ENCODE results near the gene PIM3.

Gene PIM3

DNA sequence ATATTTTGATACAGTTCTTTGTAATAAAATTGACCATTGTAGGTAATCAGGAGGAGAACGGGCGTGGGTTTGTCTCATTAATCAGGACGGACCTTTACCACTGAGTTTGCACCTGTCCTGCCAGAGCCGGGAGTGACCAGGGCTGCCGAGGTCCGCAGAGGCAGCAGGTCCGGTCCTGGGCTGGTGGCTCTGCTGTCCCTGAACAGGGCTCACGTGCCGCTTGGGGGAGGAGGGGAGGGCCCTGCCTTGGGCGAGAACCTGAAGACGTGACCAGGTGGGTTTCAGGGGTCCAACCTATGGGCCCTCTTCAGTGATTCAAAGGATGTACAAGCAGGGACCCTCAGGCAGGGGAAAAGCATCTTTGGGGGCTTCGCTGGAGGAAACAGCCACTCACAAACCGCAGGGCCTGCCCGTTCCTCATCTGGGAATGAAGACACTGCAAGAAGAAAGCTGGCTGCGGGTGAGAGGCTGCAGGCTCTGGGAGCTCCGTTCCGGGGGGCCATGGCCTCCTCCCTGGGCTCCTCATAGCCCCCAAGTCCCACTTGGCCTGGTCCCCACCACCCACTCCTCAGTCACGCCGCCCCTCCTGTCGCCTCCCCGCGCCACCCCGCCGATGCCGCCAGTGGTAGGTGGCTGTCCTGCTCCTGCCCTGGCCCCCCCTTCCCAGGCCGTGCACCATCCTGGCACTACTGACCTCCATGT lies 32.9 kb upstream of the PIM3 start:
- no peak for DNase-seq (ENCODE audit: low read depth in 2 of 2, low spot score in 1 of 2)

- no peak for DNase-seq (ENCODE audit: low read depth in 2 of 2, low spot score in 1 of 2)
These were observed 32.4 kb upstream of the PIM3 start for GRCh38 chr22:49928185-49928495.

DNA sequence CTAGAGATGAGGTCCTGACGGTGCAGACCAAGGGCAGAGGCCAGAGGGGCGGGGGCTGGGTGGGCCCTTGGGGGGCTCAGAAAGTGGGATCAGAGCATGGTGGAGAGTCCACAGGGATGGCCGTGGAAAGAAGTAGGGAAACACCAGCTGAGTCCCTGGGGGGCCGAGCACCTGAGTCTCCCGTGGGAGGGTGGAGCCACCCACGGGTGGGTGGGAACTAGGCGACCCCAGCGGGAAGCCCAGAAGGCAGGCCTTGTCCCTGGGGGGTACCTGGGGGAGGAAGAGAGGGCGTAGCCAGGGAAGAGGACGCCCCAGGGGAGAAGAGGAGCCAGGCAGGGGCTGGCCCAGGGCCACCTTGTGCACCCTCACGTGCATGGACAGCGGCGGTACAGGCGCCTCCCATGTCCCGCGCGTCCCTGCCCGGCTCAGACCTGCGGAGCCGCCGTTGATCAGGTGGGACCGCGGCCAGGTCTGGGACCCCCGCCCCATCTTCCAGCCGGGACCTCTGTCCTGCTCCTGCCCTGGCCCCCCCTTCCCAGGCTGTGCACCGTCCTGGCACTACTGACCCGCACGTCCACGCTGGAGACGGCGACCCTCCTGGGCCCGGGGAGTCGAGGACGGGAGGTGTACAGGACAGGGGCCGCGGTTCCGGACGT lies 31.9 kb upstream of the PIM3 start:
- DNase-seq (ENCODE audit: low read depth in 2 of 2, low spot score in 1 of 2): no peak

DNA sequence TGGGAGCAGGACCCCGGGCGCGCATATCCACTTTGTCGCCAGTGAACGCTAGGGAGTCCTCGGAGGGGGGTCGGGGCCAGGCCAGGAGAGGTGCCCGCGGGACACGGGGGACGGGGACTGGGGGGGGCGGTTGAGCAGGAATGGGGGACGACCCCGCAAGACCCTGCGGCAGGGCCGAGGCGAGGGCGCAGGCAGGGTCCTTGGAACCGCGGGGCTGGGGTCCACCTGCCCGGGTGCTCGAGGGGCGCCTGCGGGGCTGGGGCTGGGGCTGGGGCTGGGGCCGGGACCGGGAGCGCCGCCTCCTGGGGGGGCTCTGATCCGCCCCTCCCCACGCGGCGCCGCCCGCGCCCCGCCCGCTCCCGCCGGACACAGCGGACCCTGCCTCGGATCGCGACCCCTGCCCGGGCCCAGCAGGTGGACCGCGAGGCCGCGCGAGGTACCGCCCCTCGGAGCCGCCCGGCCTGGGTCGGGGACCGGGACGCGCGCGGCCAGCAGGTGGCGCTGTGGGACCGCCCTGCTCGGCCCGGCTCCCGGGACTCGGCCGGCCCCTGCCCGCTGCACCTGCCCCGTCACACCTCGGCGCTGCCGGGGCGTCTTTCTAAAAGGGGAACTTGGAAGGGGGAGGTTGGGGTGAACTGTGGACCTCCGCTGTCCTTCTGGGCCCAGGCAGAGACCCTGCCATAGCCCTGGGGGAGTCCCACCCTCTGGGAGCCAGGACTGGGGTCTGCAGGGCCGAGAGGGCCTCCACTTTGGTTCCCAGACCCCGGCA lies 31.2 kb upstream of the PIM3 start:
- peak; percentile 50 to 60 for DNase-seq (ENCODE audit: low read depth in 2 of 2, low spot score in 1 of 2)

DNA sequence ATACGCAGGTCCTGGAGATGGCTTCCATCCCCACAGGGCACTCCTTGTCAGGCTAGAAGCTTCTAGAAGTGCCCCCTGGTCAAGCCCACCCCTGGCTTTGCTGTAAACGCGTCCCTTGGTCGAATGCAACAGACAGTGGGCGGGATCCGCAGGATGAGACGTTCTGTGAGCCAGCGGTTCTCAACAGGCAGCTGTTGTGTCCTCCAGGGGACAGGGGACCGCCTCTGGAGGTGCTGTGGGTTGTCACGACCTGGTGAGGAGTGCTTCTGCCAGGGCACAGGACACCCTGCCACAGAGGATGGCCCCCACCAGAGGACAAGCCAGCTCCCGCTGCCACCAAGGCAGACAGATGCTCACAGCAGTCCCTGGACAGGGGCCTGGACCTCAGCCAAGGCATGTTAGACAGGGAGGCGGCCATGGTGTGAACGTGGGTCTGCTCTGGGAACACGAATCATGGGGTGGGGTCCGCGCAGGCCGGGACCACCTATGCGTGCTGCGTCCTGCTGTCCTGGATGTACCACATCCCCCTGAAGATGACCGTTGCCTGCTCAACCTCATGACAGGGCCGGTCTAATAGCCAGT lies 30.5 kb upstream of the PIM3 start:
- no peak for DNase-seq (ENCODE audit: low read depth in 2 of 2, low spot score in 1 of 2)

- no peak for DNase-seq (ENCODE audit: low read depth in 2 of 2, low spot score in 1 of 2)
These were observed 29.8 kb upstream of the PIM3 start for GRCh38 chr22:49930596-49931412.

GRCh38 chr22:49933236-49934159 lies 27.1 kb upstream of the PIM3 start:
- no peak for DNase-seq (ENCODE audit: low read depth in 2 of 2, low spot score in 1 of 2)

DNA sequence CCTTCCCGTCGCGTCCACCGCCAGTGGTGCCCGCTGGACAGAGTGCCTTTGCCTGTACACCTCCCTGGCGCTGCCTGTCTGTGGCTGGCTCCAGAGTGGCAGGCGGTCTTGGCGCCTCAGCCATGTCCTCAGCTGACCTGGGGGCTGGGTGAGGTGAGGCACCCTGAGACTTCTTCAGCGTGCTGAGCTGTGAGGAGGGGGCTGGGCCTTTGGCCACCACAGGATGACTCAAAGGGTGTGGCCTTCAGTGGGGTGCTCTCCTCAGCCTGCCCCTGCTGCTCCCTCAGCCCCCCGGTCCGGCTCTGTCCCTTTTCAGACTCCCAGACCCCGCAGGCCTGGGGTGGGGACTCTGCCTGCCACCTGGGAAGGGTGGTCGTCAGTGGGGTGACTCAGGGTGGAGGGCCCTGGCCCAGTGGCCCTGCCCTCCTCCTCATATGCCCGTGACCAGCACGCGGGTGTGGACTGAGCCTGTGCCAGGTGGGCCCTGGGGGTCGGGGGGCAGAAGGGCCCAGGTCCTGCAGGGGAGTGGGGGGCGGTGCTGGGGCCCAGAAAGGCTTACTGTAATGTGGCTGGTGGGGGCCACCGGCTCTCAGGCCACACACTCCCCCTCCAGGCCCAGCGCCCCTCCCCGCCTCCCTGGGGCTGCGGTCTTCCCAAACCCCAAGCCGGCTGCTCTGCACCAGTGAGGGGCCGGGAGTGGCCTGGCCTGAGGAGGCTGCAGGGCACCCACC lies 26.2 kb upstream of the PIM3 start:
- DNase-seq (ENCODE audit: low read depth in 2 of 2, low spot score in 1 of 2): no peak

GRCh38 chr22:49934891-49935557 lies 25.5 kb upstream of the PIM3 start:
- DNase-seq (ENCODE audit: low read depth in 2 of 2, low spot score in 1 of 2): peak; percentile 84 to 87

- no peak for DNase-seq (ENCODE audit: low read depth in 2 of 2, low spot score in 1 of 2)
These were observed 25.0 kb upstream of the PIM3 start for GRCh38 chr22:49935561-49935960.

DNA sequence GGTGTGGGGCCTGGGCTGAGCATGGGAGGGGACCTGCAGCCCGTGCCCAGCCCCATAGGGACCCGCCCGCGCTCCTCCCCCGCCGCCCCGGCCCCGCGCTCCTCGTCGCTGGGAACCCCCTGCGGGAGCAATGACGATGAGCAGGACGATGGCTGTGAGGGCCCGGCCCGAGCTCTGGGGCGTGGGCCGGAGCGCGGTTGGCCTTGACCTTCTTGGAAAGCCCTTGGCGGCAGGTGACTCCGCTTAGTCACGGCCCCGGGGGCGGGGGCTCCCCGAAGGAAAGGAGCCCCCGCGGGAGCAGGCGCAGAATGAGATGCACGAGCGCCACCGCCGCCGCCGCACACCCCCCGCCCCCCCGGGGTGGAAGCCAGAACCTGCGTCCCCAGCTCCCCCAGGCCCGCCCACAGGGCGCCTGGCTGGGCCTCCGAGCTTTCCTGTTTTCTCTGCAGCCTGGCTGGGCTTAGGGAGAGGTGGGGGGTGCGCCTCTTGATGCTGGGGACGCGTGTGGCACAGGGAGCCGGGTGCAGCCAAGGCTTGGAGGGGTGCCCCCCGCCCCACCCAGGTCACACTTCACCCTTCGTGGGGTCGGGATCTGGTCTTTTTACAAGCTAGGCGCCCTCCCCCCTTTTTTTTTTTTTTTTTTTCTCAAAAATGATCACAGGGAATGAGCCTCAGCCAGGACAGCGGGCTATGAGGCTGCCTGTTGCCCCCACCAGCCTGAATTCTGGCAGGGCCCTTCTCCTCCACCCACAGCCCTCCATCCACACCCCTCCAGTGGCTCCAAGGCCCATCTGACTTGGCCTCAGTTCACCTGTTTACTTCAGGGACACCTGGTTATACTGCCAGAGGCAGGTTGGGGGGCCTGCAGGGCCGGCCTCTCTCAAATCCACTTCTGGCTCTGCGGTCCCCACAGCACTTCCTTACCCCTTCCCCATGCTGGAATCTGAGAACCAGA lies 24.3 kb upstream of the PIM3 start:
- peak; percentile 86 to 99 for DNase-seq (ENCODE audit: low read depth in 2 of 2, low spot score in 1 of 2)

DNA sequence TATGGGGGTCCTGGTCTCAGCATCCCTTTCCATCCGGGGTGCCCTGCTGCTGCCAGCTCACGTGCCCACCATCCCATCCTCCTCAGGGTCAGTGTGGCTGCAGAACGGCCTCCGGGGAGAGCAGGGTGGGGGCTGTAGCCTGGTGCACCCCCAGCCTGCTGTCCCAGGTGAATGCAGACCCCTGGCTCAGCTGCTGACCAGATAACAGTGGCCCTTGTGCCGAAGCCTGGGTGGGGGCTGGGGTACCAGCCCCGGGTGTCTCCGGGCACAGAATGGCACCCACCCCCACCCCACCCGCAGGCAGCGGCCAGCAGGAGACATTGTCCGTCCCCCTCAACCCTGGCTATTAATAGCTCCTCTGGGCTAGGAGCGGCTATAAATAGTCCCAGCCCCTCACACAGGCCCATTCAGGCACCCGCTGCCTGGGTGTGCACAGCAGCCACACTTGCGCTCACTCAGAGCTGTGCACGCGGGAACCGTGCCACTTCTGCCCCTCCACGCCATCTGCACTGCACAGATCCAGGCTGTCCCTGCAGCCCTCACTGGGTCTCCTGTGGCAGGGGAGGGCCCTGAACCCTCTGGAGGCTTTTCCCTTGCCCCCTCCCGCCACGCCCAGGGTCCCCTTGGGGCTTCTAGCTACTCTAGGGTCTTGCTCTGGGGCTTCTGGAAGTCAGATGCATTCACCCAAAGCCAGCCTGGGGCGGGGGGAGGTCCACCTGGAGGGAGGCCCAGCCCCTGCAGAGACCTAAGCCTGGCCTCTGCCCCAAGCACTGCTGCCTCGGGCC lies 23.4 kb upstream of the PIM3 start:
- DNase-seq (ENCODE audit: low read depth in 2 of 2, low spot score in 1 of 2): no peak

GRCh38 chr22:49937758-49938564 lies 22.6 kb upstream of the PIM3 start:
- DNase-seq (ENCODE audit: low read depth in 2 of 2, low spot score in 1 of 2): no peak

GRCh38 chr22:49938565-49939136 lies 21.9 kb upstream of the PIM3 start:
- DNase-seq (ENCODE audit: low read depth in 2 of 2, low spot score in 1 of 2): no peak

DNA sequence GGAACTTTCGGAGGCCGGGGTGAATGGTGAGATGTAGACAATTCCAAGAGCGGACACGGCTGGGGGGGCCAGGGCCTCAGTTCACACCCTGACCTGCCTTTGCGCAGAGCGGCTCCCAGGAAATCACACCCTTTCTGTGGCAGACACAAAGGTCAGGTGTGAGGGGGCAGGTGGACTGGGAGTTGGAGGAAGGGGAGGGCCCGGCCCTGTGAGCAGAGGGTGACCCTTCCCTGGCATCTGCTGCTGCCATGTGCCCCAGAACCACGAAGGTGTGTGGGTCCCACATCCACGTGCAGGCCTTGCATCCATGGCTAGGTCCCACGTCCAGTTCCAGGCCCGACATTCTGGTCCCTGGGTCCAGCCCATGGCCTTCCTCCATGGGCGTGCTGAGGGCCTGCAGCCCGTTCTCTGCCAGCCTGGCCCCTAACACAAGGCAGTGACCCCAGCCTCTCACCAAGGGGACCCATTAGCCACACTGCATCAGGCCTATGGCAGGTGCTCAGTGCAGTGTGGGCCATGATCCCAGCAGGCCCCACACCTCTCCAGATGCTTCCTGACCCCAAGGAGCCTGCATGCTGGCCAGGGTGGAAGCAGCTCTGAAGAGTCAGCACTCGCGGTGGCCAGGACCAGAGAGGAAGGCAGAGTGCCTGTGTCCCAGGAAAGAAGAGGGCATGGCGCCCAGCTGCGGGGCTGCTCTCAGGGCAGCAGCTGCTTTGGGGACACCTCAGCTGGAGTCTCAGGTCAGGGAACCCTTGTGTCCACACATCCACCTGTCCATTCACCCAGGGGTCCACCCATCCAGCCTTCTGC lies 18.9 kb upstream of the PIM3 start:
- no peak for DNase-seq (ENCODE audit: low read depth in 2 of 2, low spot score in 1 of 2)

Measured in stimulated activated CD8-positive, alpha-beta memory T cell treated with anti-CD3 and anti-CD28 coated beads, Interleukin-4, amount 100 ng/mL, for 4 hours (primary cell).